ENCODE measurements around the gene DEFB110. TPM values are rescaled to one million over a fixed set of nuclear protein-coding genes. Genes with fewer than 3 reads are reported as not detected.

The DEFB110 gene
- polyA plus RNA-seq, 1 of the 3 experiments (the other 2 are of a cell fraction) = not detected

- H3K4me1 ChIP-seq (ENCODE audit: control insufficient read depth in 1 of 2, insufficient read depth in 2 of 2, low read depth in 1 of 2, low read length in 1 of 2) = no peaks in the 10 kb centered on the region; a peak in 1 of 4 replicates
- no peaks in the 10 kb centered on the region for H3K27me3 ChIP-seq (ENCODE audit: insufficient read depth)
- ChIA-PET CTCF (interaction anchor here (1.0 to 2.0 kb wide), 5 partner anchors 13 to 410 kb away, joined by 3 to 5 read pairs (median 3); no protein-coding TSS in a partner anchor), POLR2A (no interaction called here)
- H3K9ac ChIP-seq = no peak overlapping the region
- no peak overlapping the region for H3K4me3 ChIP-seq (ENCODE audit: low read depth in 2 of 2, low read length in 1 of 2)
- no peaks in the 10 kb centered on the region for H3K9me3 ChIP-seq
- no peak overlapping the region for H3K4me2 ChIP-seq
- TF ChIP-seq RXRA (IDR thresholded peaks at IDR 0.05; ENCODE audit: borderline replicate concordance, low read depth) = no peak
- no peak for TF ChIP-seq NFIC (IDR thresholded peaks at IDR 0.05; ENCODE audit: borderline replicate concordance)
- no peak for TF ChIP-seq MXI1 (IDR thresholded peaks at IDR 0.05; ENCODE audit: low read depth, low read length)
- TF ChIP-seq CTCF (IDR thresholded peaks at IDR 0.05) = no peak
- no peak for TF ChIP-seq FOSL2 (IDR thresholded peaks at IDR 0.05; ENCODE audit: borderline replicate concordance, low read depth)
- TF ChIP-seq FOXM1 (IDR thresholded peaks at IDR 0.05; ENCODE audit: low read depth) = no peak
- TF ChIP-seq RFX5 (IDR thresholded peaks at IDR 0.05; ENCODE audit: low read length) = no peak
- no peak for TF ChIP-seq EP300 (IDR thresholded peaks at IDR 0.05; ENCODE audit: borderline replicate concordance in 1 of 2, low read depth in 1 of 2, low read length in 1 of 2)
- TF ChIP-seq SIN3A (IDR thresholded peaks at IDR 0.05; ENCODE audit: borderline replicate concordance, low read depth, low read length) = no peak
- TF ChIP-seq EZH2phosphoT487 (IDR thresholded peaks at IDR 0.05; ENCODE audit: borderline replicate concordance, low read depth) = no peak
- no peaks in the 10 kb centered on the region for H3F3A ChIP-seq (replicated peaks; ENCODE audit: insufficient read depth)
- WGBS (ENCODE audit: low lambda C conversion rate) = 35% methylated on average over 5 of the region's 14 CpGs
- no peaks in the 10 kb centered on the region for H3K36me3 ChIP-seq (replicated peaks in 1 of 2; ENCODE audit: control insufficient read depth in 1 of 2, insufficient read depth in 2 of 2, low read length in 1 of 2)
- H3K79me2 ChIP-seq (ENCODE audit: insufficient read depth) = no peaks in the 10 kb centered on the region
- no peaks in the 10 kb centered on the region for H4K20me1 ChIP-seq (ENCODE audit: insufficient read depth)
- no peak overlapping the region for H3K27ac ChIP-seq (ENCODE audit: low read depth in 2 of 2, low read length in 1 of 2)
- no peak for DNase-seq
- no peak overlapping the region for H2AFZ ChIP-seq (ENCODE audit: low read depth)
- no peaks in the 10 kb centered on the region for H3K9me2 ChIP-seq
Measured at GRCh38 chr6:50030350-50030749, 8.6 kb upstream of the DEFB110 start.

- no peaks in the 10 kb centered on the region for H3K9me2 ChIP-seq
- no peaks in the 10 kb centered on the region for H3K79me2 ChIP-seq (ENCODE audit: insufficient read depth)
- H3K4me2 ChIP-seq = no peak overlapping the region
- CTCF ChIA-PET = no interaction called here
- no peaks in the 10 kb centered on the region for H3K9me3 ChIP-seq
- no peaks in the 10 kb centered on the region for H4K20me1 ChIP-seq (ENCODE audit: insufficient read depth)
- no peak for TF ChIP-seq SMC3 (IDR thresholded peaks at IDR 0.05; ENCODE audit: low read depth, low read length)
- no peak for TF ChIP-seq EP300 (IDR thresholded peaks at IDR 0.05; ENCODE audit: borderline replicate concordance in 1 of 2, low read depth in 1 of 2, low read length in 1 of 2)
- no peak for TF ChIP-seq JUND (IDR thresholded peaks at IDR 0.05)
- TF ChIP-seq ZBTB33 (IDR thresholded peaks at IDR 0.05; ENCODE audit: borderline replicate concordance, low read depth) = no peak
- no peak for TF ChIP-seq TEAD4 (IDR thresholded peaks at IDR 0.05; ENCODE audit: borderline replicate concordance, insufficient read depth)
- TF ChIP-seq EZH2phosphoT487 (IDR thresholded peaks at IDR 0.05; ENCODE audit: borderline replicate concordance, low read depth) = no peak
- no peak for TF ChIP-seq GATA2 (CRISPR knock-in tag; IDR thresholded peaks at IDR 0.05)
- TF ChIP-seq CHD2 (IDR thresholded peaks at IDR 0.05; ENCODE audit: low read length, partially characterized antibody) = no peak
- no peak for TF ChIP-seq RCOR1 (IDR thresholded peaks at IDR 0.05; ENCODE audit: low read length)
- no peak for TF ChIP-seq TCF12 (IDR thresholded peaks at IDR 0.05)
- TF ChIP-seq RFX5 (IDR thresholded peaks at IDR 0.05; ENCODE audit: low read length) = no peak
- TF ChIP-seq GABPA (IDR thresholded peaks at IDR 0.05; ENCODE audit: low read depth) = no peak
- no peak for TF ChIP-seq CTCF (IDR thresholded peaks at IDR 0.05)
- no peak for TF ChIP-seq FOSL2 (IDR thresholded peaks at IDR 0.05; ENCODE audit: borderline replicate concordance, low read depth)
- TF ChIP-seq TAF1 (IDR thresholded peaks at IDR 0.05; ENCODE audit: borderline replicate concordance, low read depth, low read length) = no peak
- TF ChIP-seq YY1 (IDR thresholded peaks at IDR 0.05; ENCODE audit: low read depth) = no peak
- TF ChIP-seq SIN3A (IDR thresholded peaks at IDR 0.05; ENCODE audit: borderline replicate concordance, low read depth, low read length) = no peak
- no peak for TF ChIP-seq POLR2AphosphoS5 (IDR thresholded peaks at IDR 0.05; ENCODE audit: low read depth, low read length)
- no peak for DNase-seq
- no peak overlapping the region for H3K27ac ChIP-seq (ENCODE audit: low read depth in 2 of 2, low read length in 1 of 2)
- WGBS (ENCODE audit: low lambda C conversion rate) = 10% methylated on average over 4 of the region's 4 CpGs
- no peak overlapping the region for H3K9ac ChIP-seq
- H2AFZ ChIP-seq (ENCODE audit: low read depth) = no peak overlapping the region
- POLR2A ChIA-PET = no interaction called here
- H3F3A ChIP-seq (replicated peaks; ENCODE audit: insufficient read depth) = no peaks in the 10 kb centered on the region
- no peaks in the 10 kb centered on the region for H3K4me1 ChIP-seq (ENCODE audit: control insufficient read depth in 1 of 2, insufficient read depth in 2 of 2, low read depth in 1 of 2, low read length in 1 of 2)
- H3K27me3 ChIP-seq (ENCODE audit: insufficient read depth) = no peaks in the 10 kb centered on the region
- no peak overlapping the region for H3K4me3 ChIP-seq (ENCODE audit: low read depth in 2 of 2, low read length in 1 of 2)
- H3K36me3 ChIP-seq (replicated peaks in 1 of 2; ENCODE audit: control insufficient read depth in 1 of 2, insufficient read depth in 2 of 2, low read length in 1 of 2) = no peaks in the 10 kb centered on the region
Measured at GRCh38 chr6:50025258-50025657, 3.5 kb upstream of the DEFB110 start.
